ENCODE measurements around the gene MCHR1. TPM values are rescaled to one million over a fixed set of nuclear protein-coding genes. Genes with fewer than 3 reads are reported as not detected.

MCHR1 gene
- total and polyA plus RNA-seq, 9 of the 15 experiments (the other 6 are each of a cell fraction or from before 2014, with no cell fraction given), result 0.03 to 0.50 TPM; not detected in 7

GRCh38 chr22:40720538-40721256 lies 41.4 kb downstream of the MCHR1 start:
- Histone ChIP-seq H4K20me1 (replicated peaks; ENCODE audit: control insufficient read depth, insufficient read depth, low read length) (no peaks in the 10 kb centered on the region), H3K4me3 (no peak overlapping the region), H3K9me1 (ENCODE audit: control insufficient read depth, insufficient read depth, low read length) (no peaks in the 10 kb centered on the region), H3K36me3 (ENCODE audit: control insufficient read depth, insufficient read depth, low read length) (no peaks in the 10 kb centered on the region), H2AFZ (ENCODE audit: low read depth, low read length) (no peak overlapping the region), H3K79me2 (ENCODE audit: control insufficient read depth, insufficient read depth, low read length) (no peaks in the 10 kb centered on the region), H3K27ac (ENCODE audit: extremely low read depth, low read depth, low read length) (no peak overlapping the region), H3K9ac (ENCODE audit: insufficient read depth in 1 of 2, low read depth in 2 of 2, low read length in 2 of 2) (no peak overlapping the region), H3K4me2 (ENCODE audit: insufficient read depth, low read length) (no peak overlapping the region), H3K9me3 (replicated peaks; ENCODE audit: control insufficient read depth, insufficient read depth, low read depth, low read length) (no peaks in the 10 kb centered on the region), H3K27me3 (ENCODE audit: control insufficient read depth in 2 of 2, insufficient read depth in 2 of 2, low read length in 2 of 2) (peaks cover 6 to 19% of the 10 kb centered on the region in 2 experiments; a peak in 4 of 5 replicates), H3K4me1 (replicated peaks in 1 of 2; ENCODE audit: control insufficient read depth in 2 of 2, insufficient read depth in 2 of 2, low read length in 2 of 2) (no peaks in the 10 kb centered on the region; a peak in 1 of 5 replicates)
- ATAC-seq (no peak), DNase-seq (ENCODE audit: extremely low read depth in 1 of 4, low spot score in 3 of 4) (no peak), FAIRE-seq (no peak)
- WGBS (ENCODE audit: insufficient coverage, low coverage, missing lambda C conversion rate), result 1% methylated on average over 10 of the region's 11 CpGs
- ChIA-PET POLR2A (interaction anchor here (0.7 to 1.3 kb wide), 4 partner anchors 9 to 103 kb away, joined by 3 read pairs; no protein-coding TSS in a partner anchor), CTCF (ENCODE audit: low intra/inter-chr PET ratio) (interaction anchor here (0.6 kb wide), 1 partner anchor 313 kb away, joined by 3 read pairs; no protein-coding TSS in a partner anchor)
- intact Hi-C loops (cut with micrococcal nuclease) (no loop called here), in situ Hi-C loops (cut with MboI) (no loop called here)
- no TSS peak for BruUV-seq (replicated peaks)
- TF ChIP-seq KLF13 (tag; IDR thresholded peaks at IDR 0.05; ENCODE audit: borderline replicate concordance, low read depth) (no peak), POLR2H (tag; IDR thresholded peaks at IDR 0.05; ENCODE audit: low read depth) (no peak), ZNF12 (CRISPR knock-in tag; IDR thresholded peaks at IDR 0.05) (no peak), ZFX (CRISPR knock-in tag; IDR thresholded peaks at IDR 0.05) (no peak), CREB3 (tag; conservative IDR thresholded peaks at IDR 0.05; ENCODE audit: low read depth) (no peak), KAT8 (IDR thresholded peaks at IDR 0.05; ENCODE audit: low read depth) (no peak), CREB5 (CRISPR knock-in tag; IDR thresholded peaks at IDR 0.05) (no peak), MEIS2 (IDR thresholded peaks at IDR 0.05; ENCODE audit: partially characterized antibody) (peak; percentile 69), MED1 (CRISPR knock-in tag; IDR thresholded peaks at IDR 0.05; ENCODE audit: borderline replicate concordance) (no peak), PKNOX1 (IDR thresholded peaks at IDR 0.05) (peak; percentile 9; the same call in 1 of the 2 replicates), SETDB1 (IDR thresholded peaks at IDR 0.05; ENCODE audit: low read length) (no peak), LCOR (CRISPR knock-in tag; IDR thresholded peaks at IDR 0.05) (no peak), CBX5 (IDR thresholded peaks at IDR 0.05; ENCODE audit: borderline replicate concordance, low read depth) (no peak), PBX2 (CRISPR knock-in tag; IDR thresholded peaks at IDR 0.05; ENCODE audit: low read depth) (no peak), PBX2 (tag; conservative IDR thresholded peaks at IDR 0.05; ENCODE audit: low read depth) (peak; percentile 55; the same call in 1 of the 2 replicates), ZNF347 (CRISPR knock-in tag; IDR thresholded peaks at IDR 0.05; ENCODE audit: low read depth) (no peak)

Measured in K562 (cell line).